ENCODE measurements around the gene ENTPD7.
"Not testable (repeated sequence)": the region's sequence is repeated elsewhere in the genome, so short reads cannot be mapped to it uniquely, and the experiment has no call there.

ENTPD7 gene

DNA sequence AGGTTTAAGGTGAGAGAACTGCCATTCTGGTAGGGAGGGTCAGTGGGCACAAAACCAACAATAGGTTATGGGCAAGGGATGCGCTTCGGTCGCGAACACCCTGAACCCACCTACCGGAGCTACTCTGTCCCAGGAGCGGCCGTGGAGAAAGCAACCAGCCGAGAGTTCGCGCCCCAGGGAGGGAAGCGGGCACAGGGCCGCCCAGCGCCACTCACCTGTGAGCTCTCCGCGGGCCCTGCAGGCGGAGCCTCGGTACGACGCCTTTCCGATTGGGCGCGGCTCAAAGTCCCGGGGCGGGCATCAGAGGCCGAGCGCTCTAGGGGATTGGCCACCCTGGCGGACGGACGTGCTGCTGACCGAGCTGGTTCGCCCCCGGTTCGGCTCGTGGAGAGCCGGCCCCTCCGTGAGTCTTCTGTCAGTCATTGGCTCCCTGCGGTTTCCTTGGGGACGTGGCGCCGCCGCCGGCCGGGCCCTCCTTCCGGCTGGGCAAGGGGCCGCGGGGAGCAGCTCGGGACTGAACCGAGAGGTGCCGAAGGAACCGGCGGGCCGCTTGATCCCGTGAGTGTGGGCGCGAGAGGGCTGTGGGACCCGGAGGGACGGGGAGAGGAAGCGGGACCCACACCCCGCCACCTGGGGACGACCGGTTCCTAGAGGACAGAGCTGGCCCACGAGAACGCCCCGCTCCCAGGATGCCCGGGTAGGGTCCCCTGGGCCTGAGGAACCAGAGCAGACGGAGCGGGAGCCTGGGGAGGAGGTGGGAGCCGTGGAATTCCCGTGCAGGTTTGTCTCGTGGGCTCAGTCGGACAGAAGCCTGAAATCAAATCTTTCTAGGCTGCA lies at the start of gene ENTPD7:
ENTPD7 (plus strand) TSS at position 479 of the 837 bp plus-strand sequence. CDS start 448 bp downstream, outside the sequence.
- peak; percentile 25 to 96 (median 80) for DNase-seq

DNA sequence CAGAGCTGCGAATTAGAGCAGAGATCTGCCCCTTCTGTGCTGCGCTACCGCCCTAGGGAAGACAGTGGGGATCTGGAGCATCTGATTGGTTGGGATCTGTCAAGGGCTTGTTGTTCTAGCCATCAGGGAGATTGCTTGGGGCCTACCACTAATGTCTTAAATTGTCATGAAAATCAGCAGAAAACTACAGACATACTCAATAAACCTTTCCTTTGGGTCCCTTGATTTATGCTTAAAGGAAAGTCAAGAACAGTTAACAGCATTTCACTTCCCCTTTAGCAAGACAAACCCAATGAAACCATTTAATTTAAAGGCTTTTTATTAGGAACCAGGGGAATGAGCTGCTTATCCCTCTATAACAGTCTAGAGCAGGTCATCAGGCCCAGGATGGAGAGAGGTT lies 49.1 kb upstream of the ENTPD7 start:
- DNase-seq = no peak

DNA sequence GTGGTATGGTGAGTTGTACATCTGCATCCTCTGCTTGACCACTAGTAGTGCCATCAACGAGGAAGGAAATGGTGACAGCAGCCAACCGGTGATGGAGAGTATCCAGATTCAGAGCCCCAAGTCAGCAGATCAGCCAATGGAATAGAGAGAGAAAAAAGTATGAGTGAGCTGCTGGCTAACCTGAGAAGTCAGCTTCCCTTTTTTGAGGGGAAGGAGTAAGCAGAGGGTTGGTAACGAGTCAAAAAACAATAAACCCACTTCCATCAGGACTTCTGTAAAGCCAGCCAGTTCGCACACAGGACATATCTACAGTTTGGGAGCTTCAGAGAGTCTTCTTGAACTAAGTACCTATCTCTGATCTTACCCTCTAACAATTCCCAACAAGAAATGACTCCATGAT lies 48.0 kb upstream of the ENTPD7 start:
- DNase-seq = no peak

DNA sequence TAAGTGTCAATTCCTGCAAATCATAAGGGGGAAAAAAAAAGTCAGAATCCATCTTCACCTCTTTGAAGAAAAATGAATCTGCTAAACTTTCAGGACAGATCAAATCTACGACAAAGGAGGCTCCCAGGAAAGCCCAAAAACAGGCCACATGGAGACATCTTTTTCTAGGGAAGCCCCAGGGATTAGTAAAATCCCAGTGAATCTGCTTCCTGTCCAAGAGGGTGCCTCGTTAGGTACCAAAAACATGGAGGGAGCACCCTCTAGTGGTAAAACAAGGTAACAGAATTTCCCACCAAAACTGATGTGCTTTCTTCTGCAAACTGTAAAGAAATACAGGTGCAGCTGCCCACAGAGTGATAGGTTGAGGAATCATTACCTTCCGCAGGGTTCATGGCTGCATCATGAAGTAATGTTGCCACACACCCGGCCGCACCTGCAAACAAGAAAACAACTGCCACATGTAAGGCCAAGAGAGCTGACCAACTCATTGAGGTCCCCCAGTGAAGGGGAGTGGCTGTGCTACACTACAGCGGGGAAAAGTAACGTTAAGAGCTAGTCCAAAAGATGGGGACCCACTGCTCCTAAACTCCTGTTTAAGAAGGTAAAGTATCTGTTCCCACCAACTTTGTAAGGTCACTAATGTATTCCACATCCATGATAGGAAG lies 47.0 kb upstream of the ENTPD7 start:
- DNase-seq = peak in 6 of 14 donors; percentile 1 to 31 (median 4)

GRCh38 chr10:99615426-99615825 lies 43.9 kb upstream of the ENTPD7 start:
- no peak for DNase-seq

DNA sequence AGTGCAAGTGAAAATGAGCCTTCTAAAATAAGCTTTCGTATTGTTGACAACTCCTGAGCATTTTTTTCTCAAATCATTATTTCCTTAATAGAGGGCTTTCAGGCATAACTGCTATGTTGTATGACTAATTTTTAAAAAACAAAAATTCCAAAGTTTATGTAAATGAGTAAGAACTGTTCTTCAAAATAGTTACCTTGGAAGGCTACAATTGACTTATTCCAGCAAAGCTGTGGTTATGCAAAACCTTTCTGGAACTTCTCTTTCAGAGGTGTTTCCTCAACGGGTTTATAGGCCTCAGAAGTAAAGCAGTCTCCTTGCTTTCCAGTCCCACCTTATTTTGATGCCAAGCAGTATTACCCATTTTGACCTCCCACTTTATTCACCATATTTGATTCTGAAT lies 41.6 kb upstream of the ENTPD7 start:
- no peak for DNase-seq

GRCh38 chr10:99619090-99619800 lies 40.1 kb upstream of the ENTPD7 start:
- DNase-seq = no peak

GRCh38 chr10:99619851-99620710 lies 39.2 kb upstream of the ENTPD7 start, which contains the start of gene SLC25A28:
Gene SLC25A28 (minus strand): TSS chr10:99620439. CDS start chr10:99620335, 104 bp downstream.
- DNase-seq = peak in 12 of 14 donors; percentile 90 to 100 (median 98)

DNA sequence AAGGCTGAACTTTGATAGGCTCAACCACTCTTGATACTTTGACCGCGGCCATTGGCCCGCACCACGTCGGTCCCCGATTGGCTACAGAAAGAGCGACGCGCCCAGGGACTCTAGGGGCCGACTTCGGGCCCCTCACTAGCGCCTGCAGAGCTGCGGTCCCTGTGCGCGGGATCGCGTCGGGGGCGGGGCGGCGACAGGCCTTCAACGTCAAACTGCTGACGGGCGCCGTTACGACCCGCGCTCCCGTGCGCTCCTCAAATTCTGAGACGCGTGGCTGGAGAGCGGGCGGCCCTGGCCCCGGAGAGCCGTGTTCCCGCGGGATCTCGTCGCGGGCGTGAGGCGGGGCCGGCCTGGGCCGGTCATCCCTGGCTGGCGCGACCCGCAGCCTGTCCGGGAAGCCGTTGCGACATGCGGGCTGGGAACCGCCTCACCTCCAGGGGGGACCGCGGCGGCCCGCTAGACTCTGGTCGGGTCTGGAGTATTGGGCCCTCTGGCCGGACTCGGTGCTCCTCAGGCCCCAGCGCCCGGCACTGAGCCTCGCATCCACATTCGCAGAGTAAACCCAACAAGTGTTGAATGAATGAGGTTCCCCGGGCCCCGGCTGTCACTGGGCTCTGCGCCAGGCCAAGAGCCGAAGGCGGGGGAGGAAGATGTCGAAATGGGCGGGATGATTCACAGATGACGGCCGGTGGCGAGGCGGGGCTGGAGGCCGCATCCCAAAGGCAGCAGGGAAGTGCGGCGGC lies 38.4 kb upstream of the ENTPD7 start:
- DNase-seq = peak; percentile 90 to 99 (median 95)

GRCh38 chr10:99621454-99622251 lies 37.7 kb upstream of the ENTPD7 start:
- no peak for DNase-seq

DNA sequence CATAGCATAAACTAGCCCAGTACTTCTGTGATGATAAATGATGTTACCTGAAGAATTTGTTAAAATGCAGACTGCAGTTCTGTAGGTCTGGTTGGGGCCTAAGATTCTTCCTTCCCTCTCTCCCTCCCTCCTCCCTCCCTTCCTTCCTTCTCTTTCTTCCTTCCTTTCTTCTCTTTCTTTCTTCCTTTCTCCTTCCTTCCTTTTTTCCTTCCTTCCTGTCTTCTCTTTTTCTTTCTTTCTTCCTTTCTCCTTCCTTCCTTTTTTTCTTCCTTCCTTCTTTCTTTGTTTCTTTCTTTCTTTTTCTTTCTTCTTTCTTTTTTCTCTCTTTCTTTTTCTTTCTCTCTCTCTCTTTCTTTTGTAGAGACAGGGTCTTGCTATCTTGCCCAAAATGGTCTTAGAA lies 35.4 kb upstream of the ENTPD7 start:
- DNase-seq = no peak

GRCh38 chr10:99625124-99625523 lies 34.2 kb upstream of the ENTPD7 start:
- DNase-seq = not testable (repeated sequence)

DNA sequence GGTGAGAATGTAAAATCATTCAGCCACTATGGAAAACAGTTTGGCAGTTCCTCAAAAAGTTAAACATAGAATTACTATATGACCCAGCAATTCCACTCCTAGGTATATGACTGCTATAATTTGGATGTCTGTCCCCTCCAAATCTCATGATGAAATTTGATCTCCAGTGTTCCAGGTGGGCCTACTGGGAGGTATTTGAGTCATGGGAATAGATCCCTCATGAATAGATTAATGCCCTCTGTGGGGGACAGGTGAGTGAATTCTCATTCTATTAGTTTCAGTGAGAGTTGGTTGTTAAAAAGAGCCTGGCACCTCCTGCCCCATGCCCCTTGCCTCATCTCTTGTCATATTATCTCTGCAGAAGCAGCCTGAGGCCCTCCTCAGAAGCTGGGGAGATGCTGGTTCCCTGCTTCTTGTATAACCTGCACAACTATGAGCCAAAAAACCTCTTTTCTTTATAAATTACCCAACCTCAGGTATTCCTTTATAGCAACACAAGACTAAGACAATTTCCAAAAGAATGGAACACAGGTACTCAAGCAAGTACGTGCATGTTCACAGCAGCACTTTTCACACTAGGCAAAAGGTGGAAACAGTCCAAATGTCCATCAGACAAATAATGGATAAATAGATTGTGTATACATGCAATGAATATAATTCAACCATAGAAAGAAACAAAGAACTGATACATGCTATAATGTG lies 30.2 kb upstream of the ENTPD7 start:
- DNase-seq = no peak

DNA sequence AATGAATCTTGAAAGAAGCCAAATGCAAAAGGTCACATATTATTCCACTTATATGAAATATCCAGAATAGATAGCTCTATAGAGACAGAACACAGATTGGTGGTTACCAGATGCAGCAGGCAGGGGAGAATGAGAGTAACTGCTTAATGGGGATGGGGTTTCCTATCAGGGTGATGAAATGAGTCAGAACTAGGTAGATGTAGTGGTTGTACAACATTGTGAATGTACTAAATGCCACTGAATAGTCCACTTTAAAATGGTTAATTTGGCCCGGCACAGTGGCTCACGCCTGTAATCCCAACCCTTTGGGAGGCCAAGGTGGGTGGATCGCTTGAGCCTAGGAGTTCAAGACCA lies 29.7 kb upstream of the ENTPD7 start:
- no peak for DNase-seq

DNA sequence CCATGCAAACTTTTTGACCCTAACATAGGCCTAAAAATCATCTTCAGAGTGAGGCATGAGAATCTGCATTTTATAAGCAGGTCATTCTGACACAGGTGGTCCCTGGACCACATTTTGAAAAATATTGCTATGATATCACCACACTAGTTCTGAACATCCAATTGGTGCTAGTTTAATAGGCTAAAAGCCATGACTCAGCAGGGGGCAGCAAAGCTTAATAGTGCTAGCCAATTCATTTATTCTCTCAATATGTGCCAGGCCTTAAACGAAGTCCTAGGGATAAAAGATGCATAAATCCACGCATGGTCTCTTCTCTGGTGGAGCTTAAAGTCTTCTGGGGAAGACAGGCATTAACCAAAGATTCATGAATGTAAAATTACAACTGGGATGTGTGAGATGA lies 28.9 kb upstream of the ENTPD7 start:
- no peak for DNase-seq

DNA sequence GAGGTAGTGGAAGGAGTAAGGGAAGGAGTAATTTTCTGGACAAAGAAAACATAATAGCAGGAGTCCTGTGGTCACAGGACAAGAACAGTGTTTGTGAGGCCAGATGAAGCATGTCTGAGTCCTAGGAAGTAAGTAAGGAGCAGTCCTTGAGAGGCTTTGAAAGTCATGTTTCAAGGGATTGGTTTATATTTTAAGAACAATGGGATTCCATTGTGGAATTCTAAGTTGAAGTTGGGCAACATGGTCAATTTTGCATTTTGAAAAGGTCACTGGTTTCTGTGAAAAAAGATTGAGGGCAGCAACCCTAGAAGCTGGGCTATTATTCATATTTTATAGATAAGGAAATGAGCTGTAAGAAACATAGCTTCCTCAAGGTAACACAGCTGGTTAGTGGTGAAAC lies 28.3 kb upstream of the ENTPD7 start:
- DNase-seq = no peak

GRCh38 chr10:99631496-99631895 lies 27.8 kb upstream of the ENTPD7 start:
- DNase-seq = no peak

DNA sequence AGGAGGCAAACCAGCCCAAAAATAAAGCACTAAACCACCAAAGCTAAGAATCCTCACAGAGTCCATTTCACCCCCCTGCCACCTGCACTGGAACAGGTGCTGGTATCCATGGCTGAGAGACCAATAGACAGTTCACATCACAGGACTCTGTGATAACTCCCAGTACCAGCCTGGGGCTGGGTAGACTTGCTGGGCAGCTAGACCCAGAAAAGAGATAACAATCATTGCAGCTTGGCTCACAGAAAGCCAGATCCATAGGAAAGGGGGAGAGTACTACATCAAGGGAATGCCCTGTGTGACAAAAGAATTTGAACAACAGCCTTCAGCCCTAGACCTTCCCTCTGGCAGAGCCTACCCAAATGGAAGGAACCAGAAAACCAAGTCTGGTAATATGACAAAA lies 25.5 kb upstream of the ENTPD7 start:
- DNase-seq = no peak

- no peak for DNase-seq
Observed at GRCh38 chr10:99647601-99648151, 11.6 kb upstream of the ENTPD7 start.

GRCh38 chr10:99648717-99649116 lies 10.6 kb upstream of the ENTPD7 start:
- no peak for DNase-seq

Data from C1 segment of cervical spinal cord (tissue), 14 donors.